GM21423 (cell line): ENCODE results near the gene SFMBT2.

Experiments used
- ATAC-seq: cut with Tn5 transposase; IDR thresholded peaks from one replicate; pipeline ENCODE4 v1.9.1; 2021; ENCODE audit warnings: mild to moderate bottlenecking, moderate library complexity; ENCODE audit not compliant: unreplicated experiment

Gene SFMBT2

GRCh38 chr10:7410862-7411670, at the start of gene SFMBT2:
Gene SFMBT2 (minus strand): TSS chr10:7411034. CDS start chr10:7381898, 29,136 bp downstream.
- peak; percentile 37 for ATAC-seq

GRCh38 chr10:7460006-7460405, 49.2 kb upstream of the SFMBT2 start:
- no peak for ATAC-seq

DNA sequence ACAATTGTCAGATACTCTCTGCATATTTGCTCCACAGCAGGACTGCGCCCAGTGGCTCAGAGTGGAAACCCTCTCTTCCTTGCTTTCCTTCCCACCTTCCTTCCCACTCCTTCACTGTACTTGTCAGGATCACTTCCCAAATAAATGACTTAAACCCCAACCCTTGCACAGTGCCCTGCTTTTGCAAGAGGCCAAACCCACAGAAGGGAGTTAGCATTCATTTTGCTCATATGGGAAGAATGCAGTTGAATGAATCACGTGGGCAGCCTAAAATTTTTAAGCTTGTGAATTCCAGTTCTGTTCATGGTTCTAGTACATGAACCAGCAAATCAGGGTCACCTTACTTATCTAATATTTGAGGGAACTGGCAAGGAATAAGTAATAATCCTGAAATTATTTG, 47.7 kb upstream of the SFMBT2 start:
- no peak for ATAC-seq

DNA sequence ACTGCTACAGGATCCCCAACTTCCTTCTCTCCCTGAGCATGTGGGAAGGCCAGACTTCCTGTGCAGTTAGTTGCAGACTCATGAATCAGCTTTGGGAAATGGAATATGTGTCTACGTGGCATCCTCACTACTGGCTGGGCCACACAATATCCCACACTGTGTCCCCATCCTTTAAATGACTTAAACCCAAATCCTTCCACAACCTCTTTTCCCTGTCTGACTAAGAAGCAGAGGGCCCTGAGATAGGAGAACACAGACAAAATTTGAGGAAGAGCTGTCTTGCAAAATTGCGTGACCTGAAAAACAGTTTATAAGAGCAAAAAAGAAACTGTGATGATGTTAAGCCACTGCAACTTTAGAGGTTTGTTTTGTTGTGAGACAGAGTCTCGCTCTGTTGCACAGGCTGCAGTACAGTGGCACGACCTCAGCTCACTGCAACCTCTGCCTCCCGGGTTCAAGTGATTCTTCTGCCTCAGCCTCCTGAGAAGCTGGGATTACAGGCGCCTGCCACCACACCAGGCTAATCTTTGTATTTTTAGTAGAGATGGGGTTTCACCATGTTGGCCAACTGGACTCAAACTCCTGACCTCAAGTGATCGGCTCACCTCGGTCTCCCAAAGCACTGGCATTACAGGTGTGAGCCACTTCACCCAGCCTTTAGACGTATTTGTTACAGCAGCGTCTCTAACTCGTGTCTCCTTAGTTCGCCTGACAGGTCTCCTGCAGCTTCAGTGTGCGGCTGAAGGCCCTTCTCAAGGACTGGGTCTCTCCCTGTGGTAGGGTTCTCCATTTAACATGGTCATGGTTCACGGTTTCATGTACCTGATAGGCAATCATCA, 46.9 kb upstream of the SFMBT2 start:
- peak; percentile 76 for ATAC-seq

- no peak for ATAC-seq
Measured at GRCh38 chr10:7449063-7449695, 38.3 kb upstream of the SFMBT2 start.

GRCh38 chr10:7445474-7446185, 34.8 kb upstream of the SFMBT2 start:
- ATAC-seq: peak; percentile 70

GRCh38 chr10:7444551-7445121, 33.8 kb upstream of the SFMBT2 start:
- ATAC-seq: no peak

- no peak for ATAC-seq
Measured at GRCh38 chr10:7443036-7443435, 32.2 kb upstream of the SFMBT2 start.

DNA sequence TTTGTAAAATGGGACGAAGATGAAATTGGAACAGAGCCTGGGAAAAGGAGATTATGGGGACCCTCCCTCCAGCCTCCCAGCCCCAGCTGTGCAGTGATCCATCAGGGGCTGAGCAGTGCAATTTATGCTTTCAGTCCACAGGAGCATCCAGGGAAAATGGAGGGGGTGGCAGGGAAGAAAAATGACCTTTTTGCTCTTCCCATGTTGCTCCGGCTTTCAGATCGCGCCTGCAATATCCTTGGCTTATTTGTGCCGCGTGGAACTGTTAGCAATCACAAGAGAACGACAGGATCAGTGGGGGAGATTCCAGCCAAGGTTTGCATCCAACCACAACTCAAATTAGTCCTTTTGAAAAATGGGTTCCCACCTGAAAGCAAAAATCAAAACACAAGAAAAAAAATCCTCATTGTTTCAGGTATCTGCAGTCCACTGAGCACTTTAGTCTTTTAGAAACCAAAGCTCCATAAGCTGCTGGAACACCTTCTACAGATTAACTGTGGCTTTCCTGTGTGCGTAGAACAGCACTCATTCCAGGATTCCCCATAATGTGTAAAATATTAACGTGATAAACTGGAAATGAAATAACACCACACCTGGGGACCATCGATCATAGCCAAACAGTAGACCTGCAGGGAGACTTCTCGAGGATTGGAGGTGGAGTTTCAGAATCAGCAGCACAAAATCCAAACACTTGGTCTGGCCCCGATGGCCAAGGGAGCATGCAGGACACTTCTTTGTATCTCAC, 30.7 kb upstream of the SFMBT2 start:
- no peak for ATAC-seq

GRCh38 chr10:7439696-7440095, 28.9 kb upstream of the SFMBT2 start:
- ATAC-seq: no peak

GRCh38 chr10:7438196-7438986, 27.6 kb upstream of the SFMBT2 start:
- ATAC-seq: no peak

DNA sequence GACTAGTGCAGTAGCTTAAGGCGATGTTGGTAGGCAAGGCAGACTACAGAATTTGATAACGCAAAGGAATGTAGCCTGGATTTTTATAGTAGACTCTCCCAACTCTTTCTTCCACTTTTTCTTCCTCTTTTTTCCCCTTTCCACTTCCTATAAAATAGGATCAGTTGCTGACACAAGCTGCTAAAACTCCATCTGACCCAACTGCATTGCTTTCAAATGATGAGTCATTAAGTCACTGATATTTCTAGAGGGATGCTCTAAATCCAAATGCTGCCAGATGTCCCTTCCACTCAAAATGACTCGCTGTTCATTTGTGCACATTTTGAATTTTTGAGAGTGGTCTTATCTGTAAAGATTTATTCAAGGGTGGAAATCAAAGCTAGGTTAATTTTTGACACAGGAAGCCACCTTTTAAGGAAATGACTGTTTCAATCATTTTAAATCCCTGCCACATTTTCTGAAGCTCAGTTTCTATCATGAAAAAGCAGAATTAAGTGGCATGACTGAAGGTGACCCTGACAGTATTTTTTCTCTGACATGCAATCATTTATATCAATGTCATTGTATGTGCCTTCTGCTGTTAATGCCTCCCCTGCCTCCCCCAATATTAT, 25.8 kb upstream of the SFMBT2 start:
- no peak for ATAC-seq

- peak; percentile 57 for ATAC-seq
Measured at GRCh38 chr10:7435674-7436073, 24.8 kb upstream of the SFMBT2 start.

GRCh38 chr10:7434378-7434777, 23.5 kb upstream of the SFMBT2 start:
- no peak for ATAC-seq

DNA sequence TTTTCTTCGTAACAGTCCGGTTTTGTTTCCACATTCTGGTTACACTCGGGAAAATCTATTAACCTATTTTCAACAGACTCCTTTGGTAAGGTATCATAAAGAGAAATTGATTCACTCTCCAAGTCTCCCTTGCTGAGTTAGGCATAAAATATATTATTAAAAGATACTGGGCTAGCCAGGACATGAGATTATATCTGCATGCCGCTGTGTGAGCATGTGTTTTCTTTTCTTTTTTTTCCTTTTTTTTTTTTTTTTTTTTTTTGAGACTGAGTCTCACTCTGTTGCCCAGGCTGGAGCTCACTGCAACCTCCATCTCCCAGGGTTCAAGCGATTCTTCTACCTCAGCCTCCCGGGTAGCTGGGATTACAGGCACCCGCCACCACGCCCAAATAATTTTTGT, 23.0 kb upstream of the SFMBT2 start:
- ATAC-seq: no peak

- no peak for ATAC-seq
Measured at GRCh38 chr10:7432884-7433726, 22.3 kb upstream of the SFMBT2 start.

DNA sequence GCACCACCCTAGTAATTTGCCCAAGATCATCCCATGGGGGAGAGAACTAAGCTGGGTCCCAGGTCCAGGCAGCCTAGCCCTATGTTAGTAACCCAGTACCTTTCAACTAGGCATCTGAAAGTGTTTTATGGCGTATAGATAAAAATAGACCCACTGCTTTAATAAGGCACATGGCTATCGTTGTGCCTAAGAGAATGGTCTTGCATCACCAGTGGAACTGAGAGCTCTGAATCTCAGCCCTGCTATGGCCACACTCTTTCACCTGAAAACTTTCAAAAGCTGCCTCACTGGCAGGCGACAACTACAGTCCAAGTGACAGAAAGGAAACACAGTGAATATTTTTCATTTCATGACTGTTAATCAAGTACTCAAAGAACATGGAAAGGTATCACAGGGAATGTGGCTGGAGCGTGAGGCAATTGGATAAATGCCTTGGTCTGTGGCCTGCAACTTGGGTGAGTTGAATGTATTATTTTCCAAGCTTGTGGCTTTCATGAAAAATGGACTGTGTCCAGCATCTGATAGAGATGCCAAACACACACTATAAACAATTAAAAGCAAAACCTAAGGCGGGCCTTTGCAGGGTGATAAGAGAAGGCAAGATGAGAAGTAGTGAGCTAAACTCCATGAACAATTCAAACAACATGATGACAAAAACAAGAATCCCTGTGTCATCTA, 18.0 kb upstream of the SFMBT2 start:
- ATAC-seq: no peak
